HK-2 (cell line): Measurements from ENCODE around the gene MEIOB.
"Not testable (repeated sequence)": the region's sequence is repeated elsewhere in the genome, so short reads cannot be mapped to it uniquely, and the experiment has no call there.

Experiments used
- DNase-seq: peaks from one replicate; pipeline ENCODE4 v3.0.0-alpha.2; 2018; ENCODE audit not compliant: unreplicated experiment

Gene MEIOB

GRCh38 chr16:1877804-1878203 is 5.8 kb upstream of the MEIOB start:
- no peak for DNase-seq

GRCh38 chr16:1877089-1877488 is 5.1 kb upstream of the MEIOB start:
- no peak for DNase-seq

- no peak for DNase-seq
Measured at GRCh38 chr16:1876468-1876867, 4.5 kb upstream of the MEIOB start.

- DNase-seq: not testable (repeated sequence)
Measured at GRCh38 chr16:1876066-1876465, 4.1 kb upstream of the MEIOB start.

GRCh38 chr16:1874854-1875253 is 2.9 kb upstream of the MEIOB start:
- no peak for DNase-seq

- peak; percentile 8 for DNase-seq
Measured at GRCh38 chr16:1870365-1871082, 1.4 kb downstream of the MEIOB start.

GRCh38 chr16:1865902-1866690 is 5.9 kb downstream of the MEIOB start:
- DNase-seq: no peak

DNA sequence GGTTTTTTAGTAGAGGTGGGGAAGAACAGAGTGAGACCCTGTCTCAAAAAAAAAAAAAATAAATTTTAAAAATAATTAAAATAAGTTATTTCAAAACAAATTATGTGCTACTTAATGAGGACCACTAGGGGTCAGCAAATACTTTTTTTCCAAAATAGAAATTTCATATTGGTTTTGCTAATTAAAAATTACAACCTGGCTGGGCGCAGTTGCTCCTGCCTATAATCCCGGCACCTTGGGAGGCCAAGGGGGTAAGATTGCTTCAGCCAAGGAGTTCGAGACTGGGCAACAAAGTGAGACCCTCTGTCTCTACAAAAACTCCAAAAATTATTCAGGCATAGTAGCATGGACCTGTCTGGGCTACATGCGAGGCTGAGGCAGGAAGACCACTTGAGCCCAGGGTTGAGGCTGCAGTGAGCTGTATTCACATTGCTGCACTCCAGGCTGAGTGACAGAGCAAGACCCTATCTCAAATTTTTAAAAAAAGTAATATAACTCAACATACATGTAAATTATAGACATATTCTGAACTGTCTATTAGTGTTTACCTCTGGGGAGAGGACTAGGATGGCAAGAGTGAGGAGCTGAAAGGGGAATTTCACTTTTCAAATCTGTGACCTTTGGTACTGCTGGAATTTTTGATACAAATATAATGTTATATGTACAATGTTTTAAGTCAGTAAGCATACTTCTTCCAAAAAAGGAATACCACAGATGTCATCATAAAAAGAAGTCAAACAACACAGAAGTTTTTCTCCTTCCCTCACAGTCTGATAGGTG is 8.1 kb downstream of the MEIOB start:
- no peak for DNase-seq

DNA sequence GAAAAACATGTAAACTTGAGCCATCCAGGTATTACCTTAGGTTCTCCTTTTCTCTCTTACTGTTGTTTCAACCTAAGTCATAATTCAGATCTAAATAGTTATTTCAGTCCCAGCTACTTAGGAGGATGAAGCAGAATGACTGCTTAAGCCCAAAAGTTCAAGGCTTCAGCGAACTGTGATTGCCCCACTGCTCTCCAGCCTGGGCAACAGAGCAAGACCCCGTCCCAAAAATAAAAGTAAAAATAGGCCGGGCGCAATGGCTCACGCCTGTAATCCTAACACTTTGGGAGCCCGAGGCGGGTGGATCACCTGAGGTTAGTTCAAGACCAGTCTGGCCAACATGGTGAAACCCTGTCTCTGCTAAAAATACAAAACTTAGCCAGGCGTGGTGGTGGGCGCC is 9.6 kb downstream of the MEIOB start:
- no peak for DNase-seq

- DNase-seq: no peak
Measured at GRCh38 chr16:1861730-1862129, 10.2 kb downstream of the MEIOB start.

DNA sequence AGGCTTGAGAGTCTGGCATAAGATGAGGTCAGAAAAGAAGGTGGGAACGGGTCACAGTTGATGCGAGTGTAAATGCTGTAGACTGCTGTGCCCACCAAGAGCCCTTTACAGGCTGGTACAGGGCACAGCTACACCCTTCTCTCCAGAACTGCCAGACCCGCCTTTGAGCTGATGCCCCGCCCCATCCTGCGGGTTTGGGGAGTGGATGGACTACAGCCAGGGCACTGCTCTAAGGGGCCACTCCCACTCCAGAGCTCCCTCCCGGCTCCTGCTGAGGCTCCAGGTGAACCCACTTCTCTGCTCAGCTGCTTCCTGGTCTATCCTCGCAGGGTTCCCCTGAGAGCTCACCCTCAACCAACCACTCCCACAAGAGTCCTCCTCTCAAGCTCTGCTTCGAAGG is 12.3 kb downstream of the MEIOB start:
- DNase-seq: no peak

GRCh38 chr16:1858189-1858865 is 13.6 kb downstream of the MEIOB start:
- no peak for DNase-seq

GRCh38 chr16:1857433-1858097 is 14.4 kb downstream of the MEIOB start:
- no peak for DNase-seq

DNA sequence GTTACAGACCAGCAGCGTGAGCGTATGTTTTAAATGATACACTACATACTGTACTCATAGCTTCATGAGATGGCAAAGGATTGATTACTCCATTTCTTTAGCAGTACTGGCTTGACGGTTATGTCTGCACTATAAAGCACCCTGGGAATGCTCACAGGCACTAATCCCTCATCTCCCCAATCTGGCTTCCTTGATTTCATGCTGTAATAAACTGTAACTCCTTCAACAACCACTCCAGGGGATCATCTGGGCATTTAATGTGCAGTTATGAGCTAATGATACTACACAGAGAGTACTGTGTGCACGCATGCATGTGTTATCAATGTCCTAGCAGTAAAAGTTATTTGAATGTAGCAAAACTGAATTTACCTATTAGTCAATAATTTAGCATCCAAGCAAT is 20.2 kb downstream of the MEIOB start:
- no peak for DNase-seq

GRCh38 chr16:1850981-1851380 is 21.0 kb downstream of the MEIOB start:
- DNase-seq: no peak

GRCh38 chr16:1846416-1846815 is 25.5 kb downstream of the MEIOB start:
- no peak for DNase-seq

GRCh38 chr16:1845985-1846384 is 26.0 kb downstream of the MEIOB start:
- DNase-seq: no peak

GRCh38 chr16:1839554-1839953 is 32.4 kb downstream of the MEIOB start:
- DNase-seq: no peak

GRCh38 chr16:1834096-1834495 is 37.9 kb downstream of the MEIOB start:
- DNase-seq: no peak

GRCh38 chr16:1832838-1833454 is 39.0 kb downstream of the MEIOB start:
- no peak for DNase-seq
